K562 (cell line): ENCODE results near the gene CRTAP. TPM values are rescaled to one million over a fixed set of nuclear protein-coding genes. Genes with fewer than 3 reads are reported as not detected.

Experiments
- ATAC-seq: fragments of 200-7000 bp; cut with Tn5 transposase; 3 replicates; pipeline ENCODE4 v1.9.1; 2020; ENCODE audit warnings: moderate library complexity
- BruUV-seq: library from RNA; stranded (reverse); fragments of 400-500 nt; replicated peaks from 2 replicates; lab custom pipeline; 2021; lab: Mats Ljungman, UMichigan
- CTCF ChIA-PET: fragments of 300-600 bp; formaldehyde crosslinking; extraction: SDS; loops from one replicate; lab custom pipeline; 2021; ENCODE audit warnings: low intra/inter-chr PET ratio; lab: Yijun Ruan, JAX
- POLR2A ChIA-PET: fragments of 300-600, 350-650 bp; sonication (Branson Sonifier 250); formaldehyde crosslinking; extraction: SDS; loops from one replicate; lab custom pipeline; 2021; ENCODE audit warnings: antibody characterized with exemption, inconsistent platforms; lab: Yijun Ruan, JAX
- DNase-seq, 4 experiments: peaks; one replicate each; pipeline versions ENCODE4 v3.0.0 to v3.0.0-alpha.2; 2011 to 2018; ENCODE audit warnings: low spot score in 3 of 4, mixed read lengths in 3 of 4; ENCODE audit errors: extremely low read depth in 1 of 4
- FAIRE-seq: peaks from 2 replicates; lab custom pipeline; 2011; peaks lifted over from hg19 to GRCh38; lab: Jason Lieb, UNC
- H2AFZ ChIP-seq: 2 replicates; pipeline ENCODE4 v1.6.0; 2011; ENCODE audit warnings: low read depth, low read length, control low read depth, inconsistent platforms
- H3K27ac ChIP-seq: fragments of 200-600 bp; 3 replicates; pipeline ENCODE4 v1.8.0; 2011; ENCODE audit warnings: low read depth, mild to moderate bottlenecking, control low read depth, inconsistent platforms, low read length, moderate library complexity, mixed read lengths; ENCODE audit errors: extremely low read depth
- H3K27me3 ChIP-seq, 2 experiments: fragments of 300-600 bp in 1 of 2; 2 replicates in 1 of 2; 3 replicates in 1 of 2; pipeline versions ENCODE4 v1.6.0 to v1.8.0; 2011; ENCODE audit warnings: inconsistent platforms in 2 of 2, low read length in 2 of 2, mild to moderate bottlenecking in 1 of 2, mixed read lengths in 1 of 2, moderate library complexity in 1 of 2; ENCODE audit not compliant: control insufficient read depth in 2 of 2, insufficient read depth in 2 of 2
- H3K36me3 ChIP-seq: fragments of 300-600 bp; 3 replicates; pipeline ENCODE4 v1.8.0; 2011; ENCODE audit warnings: mild to moderate bottlenecking, low read length, inconsistent platforms; ENCODE audit not compliant: control insufficient read depth, insufficient read depth
- H3K4me1 ChIP-seq, 2 experiments: fragments of 200-600 bp in 1 of 2; replicated peaks in 1 of 2; 2 replicates in 1 of 2; 3 replicates in 1 of 2; pipeline versions ENCODE4 v1.5.1 to v1.8.0; 2011; ENCODE audit warnings: inconsistent platforms in 2 of 2, low read length in 2 of 2, mild to moderate bottlenecking in 1 of 2, mixed read lengths in 1 of 2, moderate library complexity in 1 of 2; ENCODE audit not compliant: control insufficient read depth in 2 of 2, insufficient read depth in 2 of 2
- H3K4me2 ChIP-seq: 2 replicates; pipeline ENCODE4 v1.6.1; 2011; ENCODE audit warnings: low read length, control low read depth, inconsistent platforms, mixed read lengths; ENCODE audit not compliant: insufficient read depth
- H3K4me3 ChIP-seq: fragments of 200-600 bp; sonication (generic), shearing (Covaris generic); 2 replicates; pipeline ENCODE4 v1.5.1; 2016; ENCODE audit warnings: control low read depth, inconsistent platforms
- H3K79me2 ChIP-seq: fragments of 200-600 bp; 3 replicates; pipeline ENCODE4 v1.8.0; 2011; ENCODE audit warnings: low read length, inconsistent platforms; ENCODE audit not compliant: control insufficient read depth, insufficient read depth
- H3K9ac ChIP-seq, 2 experiments: 2 replicates each; pipeline versions ENCODE4 v1.6.0 to v1.6.1; 2011; ENCODE audit warnings: low read depth in 2 of 2, low read length in 2 of 2, control low read depth in 1 of 2, inconsistent platforms in 1 of 2, mild to moderate bottlenecking in 1 of 2, mixed read lengths in 1 of 2; ENCODE audit not compliant: insufficient read depth in 1 of 2
- H3K9me1 ChIP-seq: one replicate; pipeline ENCODE4 v1.6.0; 2011; ENCODE audit warnings: inconsistent platforms, mild to moderate bottlenecking, low read length, moderate library complexity; ENCODE audit not compliant: control insufficient read depth, insufficient read depth
- H3K9me3 ChIP-seq: replicated peaks from 2 replicates; pipeline ENCODE4 v1.5.1; 2011; ENCODE audit warnings: low read depth, low read length, inconsistent platforms; ENCODE audit not compliant: control insufficient read depth, insufficient read depth
- H4K20me1 ChIP-seq: replicated peaks from 2 replicates; pipeline ENCODE4 v1.6.1; 2011; ENCODE audit warnings: low read length, inconsistent platforms, mixed read lengths; ENCODE audit not compliant: control insufficient read depth, insufficient read depth
- CBX1 ChIP-seq: sonication (generic); IDR thresholded peaks from 2 replicates; pipeline ENCODE4 v1.6.1; 2016; ENCODE audit warnings: antibody characterized with exemption, low read depth, mild to moderate bottlenecking
- CREM ChIP-seq: IDR thresholded peaks from 2 replicates; pipeline ENCODE4 v1.6.1; 2014; ENCODE audit warnings: antibody characterized with exemption, low read depth
- FOXJ2 ChIP-seq: fragments of 200-800 bp; sonication (Bioruptor generic); IDR thresholded peaks from 2 replicates; pipeline ENCODE4 v1.6.1; 2016; ENCODE audit warnings: missing genetic modification characterization, missing compliant biosample characterization
- KAT7 ChIP-seq: sonication (generic); formaldehyde crosslinking; IDR thresholded peaks from 2 replicates; pipeline ENCODE4 v1.8.0; 2022; ENCODE audit warnings: missing genetic modification reagents, mild to moderate bottlenecking, borderline replicate concordance
- OTX1 ChIP-seq: fragments of 450-650 bp; formaldehyde crosslinking; IDR thresholded peaks from 2 replicates; pipeline ENCODE4 v1.4.0; 2022; ENCODE audit warnings: mild to moderate bottlenecking
- TAF15 ChIP-seq: fragments of 200-400 bp; formaldehyde crosslinking; IDR thresholded peaks from 2 replicates; pipeline ENCODE4 v1.6.1; 2017; ENCODE audit warnings: mild to moderate bottlenecking, low read depth, low read length, moderate library complexity
- ZNF3 ChIP-seq: fragments of 250-450 bp; sonication (Bioruptor Pico); IDR thresholded peaks from 2 replicates; pipeline ENCODE4 v1.5.0; 2021; ENCODE audit warnings: mild to moderate bottlenecking, moderate library complexity
- ZNF354B ChIP-seq: fragments of 250-450 bp; sonication (Bioruptor Pico); IDR thresholded peaks from 2 replicates; pipeline ENCODE4 v1.4.0; 2020
- ZNF57 ChIP-seq: fragments of 450-650 bp; formaldehyde crosslinking; IDR thresholded peaks from 2 replicates; pipeline ENCODE4 v1.4.0; 2020; ENCODE audit warnings: mild to moderate bottlenecking, moderate library complexity
- WGBS: fragments of 100-300 bp; shearing (Covaris generic); methylation state at CpG from one replicate; pipeline ENCODE4 v1.1.6; 2016; ENCODE audit warnings: low coverage, mixed read lengths; ENCODE audit not compliant: insufficient coverage; ENCODE audit errors: missing lambda C conversion rate; 5-methylcytosine and 5-hydroxymethylcytosine counted together
- in situ Hi-C: fragments of 300-500 bp; cut with MboI; formaldehyde crosslinking; loops from 4 replicates; pipeline ENCODE4 v1.15.0; 2018; ENCODE audit warnings: inconsistent platforms, mixed read lengths
- intact Hi-C: fragments of 100-400 bp; cut with micrococcal nuclease; formaldehyde crosslinking; loops from 2 replicates; pipeline ENCODE4 v1.14.2; 2022
- polyA plus RNA-seq, 8 experiments: library from polyadenylated mRNA; depleted of rRNA in 4 of 8; stranded (reverse) in 5 of 8; unstranded in 3 of 8; fragments of >200 nt; fragmentation: Nextera tagmentation in 2 of 8; fragmentation: Illumina TruSeq in 1 of 8; extraction: Ambion mirVana in 2 of 8; extraction: Trizol in 1 of 8; gene quantifications; 2 replicates each; pipeline versions ENCODE4 v1.2.1 to v1.2.3, GENCODE V29; 2011 to 2014; ENCODE audit warnings: inconsistent platforms in 1 of 8, missing spikeins in 1 of 8
- total RNA-seq, 7 experiments: library from RNA; depleted of rRNA in 6 of 7; stranded (reverse); fragments of >200 nt in 6 of 7; fragmentation: Illumina TruSeq in 2 of 7; extraction: Trizol in 2 of 7; gene quantifications; 2 replicates each; pipeline versions ENCODE4 v1.2.1 to v1.2.3, GENCODE V29; 2011 to 2021; ENCODE audit warnings: low replicate concordance in 1 of 7
- TF ChIP-seq, protein P1 (sequence below): fragments of 250-450 bp; sonication (Bioruptor Pico); IDR thresholded peaks from 2 replicates; pipeline ENCODE4 v1.5.0; 2022; ENCODE audit warnings: mild to moderate bottlenecking
- TF ChIP-seq, protein P2 (sequence below): sonication (generic); formaldehyde crosslinking; IDR thresholded peaks from 2 replicates; pipeline ENCODE4 v1.8.0; 2022; ENCODE audit warnings: missing genetic modification reagents, mild to moderate bottlenecking, moderate library complexity, borderline replicate concordance
- TF ChIP-seq, protein P3 (sequence below), 2 experiments: fragments of 450-650 bp; IDR thresholded peaks; 2 replicates each; pipeline ENCODE4 v1.6.1; 2018; ENCODE audit warnings: mild to moderate bottlenecking in 2 of 2, low read depth in 1 of 2; ENCODE audit not compliant: partially characterized antibody in 2 of 2

The CRTAP gene
- total and polyA plus RNA-seq, 9 of the 15 experiments (the other 6 are each of a cell fraction or from before 2014, with no cell fraction given), result 10.0 to 121 (median 53.0) TPM

DNA sequence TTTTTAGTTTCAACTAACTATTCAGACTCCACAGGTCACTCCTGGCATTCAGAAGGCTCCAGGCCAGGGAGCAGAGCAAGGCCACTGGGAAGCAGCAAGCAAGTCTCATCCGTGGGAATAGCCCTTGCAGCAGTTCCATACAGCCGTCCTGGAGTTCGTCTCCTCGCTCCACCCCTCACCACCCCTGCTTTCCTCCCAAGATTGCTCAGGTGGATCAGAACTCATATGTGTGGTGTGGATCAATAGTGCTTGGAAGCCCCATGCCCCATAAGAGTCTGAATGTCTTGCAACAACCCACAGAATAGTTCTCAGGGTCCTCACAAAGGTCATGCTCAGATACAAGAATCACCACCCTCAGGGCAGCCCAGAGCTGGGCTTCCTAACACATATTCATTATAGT is 60.3 kb downstream of the CRTAP start (continued):
- no peak for TF ChIP-seq KAT7 (CRISPR knock-in tag)
- no peak for TF ChIP-seq OTX1 (CRISPR knock-in tag)
- TF ChIP-seq, all 486 proteins: peak for 0

DNA sequence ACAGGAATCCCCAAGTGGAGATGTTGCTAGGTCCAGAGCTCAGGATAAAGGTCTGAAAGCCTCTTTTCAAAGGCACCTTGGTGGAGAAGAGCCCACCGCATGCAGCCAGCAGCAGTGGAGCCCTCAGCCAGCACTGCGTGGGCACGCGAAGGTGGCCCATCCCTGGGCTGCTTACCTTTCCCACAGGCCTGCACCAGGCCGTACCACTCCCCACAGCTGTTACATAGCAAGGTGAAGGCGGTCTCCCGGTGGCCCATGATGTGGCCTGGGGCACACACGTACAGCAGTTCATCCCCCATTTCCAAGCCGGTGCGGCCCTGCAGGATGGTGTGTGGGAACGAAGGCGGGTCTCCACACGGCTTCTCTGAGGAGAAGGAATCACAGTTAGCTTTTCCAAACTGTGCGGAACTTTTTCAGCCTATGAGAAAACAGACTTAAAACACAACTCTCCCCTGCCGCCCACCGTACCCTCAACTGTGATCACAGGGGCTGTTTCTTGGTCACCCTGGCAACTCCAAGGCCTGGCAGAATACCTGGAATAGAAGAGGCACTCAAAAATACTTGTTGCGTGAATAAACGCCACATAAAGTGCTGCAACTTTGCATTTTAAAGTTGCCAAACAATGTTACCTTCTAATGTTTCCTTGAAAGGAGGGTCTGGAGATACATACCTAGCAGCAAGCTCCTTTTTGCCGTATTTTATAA is 61.0 kb downstream of the CRTAP start:
- BruUV-seq, result no TSS peak
- whole genome bisulfite sequencing, result 9% methylated on average over 19 of the region's 19 CpGs
- no peak for TF ChIP-seq FOXJ2 (tag)
- TF ChIP-seq ZNF3 (CRISPR knock-in tag), result no peak
- TF ChIP-seq, protein P1, sequence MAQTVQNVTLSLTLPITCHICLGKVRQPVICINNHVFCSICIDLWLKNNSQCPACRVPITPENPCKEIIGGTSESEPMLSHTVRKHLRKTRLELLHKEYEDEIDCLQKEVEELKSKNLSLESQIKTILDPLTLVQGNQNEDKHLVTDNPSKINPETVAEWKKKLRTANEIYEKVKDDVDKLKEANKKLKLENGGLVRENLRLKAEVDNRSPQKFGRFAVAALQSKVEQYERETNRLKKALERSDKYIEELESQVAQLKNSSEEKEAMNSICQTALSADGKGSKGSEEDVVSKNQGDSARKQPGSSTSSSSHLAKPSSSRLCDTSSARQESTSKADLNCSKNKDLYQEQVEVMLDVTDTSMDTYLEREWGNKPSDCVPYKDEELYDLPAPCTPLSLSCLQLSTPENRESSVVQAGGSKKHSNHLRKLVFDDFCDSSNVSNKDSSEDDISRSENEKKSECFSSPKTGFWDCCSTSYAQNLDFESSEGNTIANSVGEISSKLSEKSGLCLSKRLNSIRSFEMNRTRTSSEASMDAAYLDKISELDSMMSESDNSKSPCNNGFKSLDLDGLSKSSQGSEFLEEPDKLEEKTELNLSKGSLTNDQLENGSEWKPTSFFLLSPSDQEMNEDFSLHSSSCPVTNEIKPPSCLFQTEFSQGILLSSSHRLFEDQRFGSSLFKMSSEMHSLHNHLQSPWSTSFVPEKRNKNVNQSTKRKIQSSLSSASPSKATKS (CRISPR knock-in tag), result no peak
- TF ChIP-seq CREM, result no peak
- TF ChIP-seq ZNF57 (CRISPR knock-in tag), result no peak
- no peak for TF ChIP-seq TAF15
- TF ChIP-seq CBX1, result no peak
- TF ChIP-seq, protein P2, sequence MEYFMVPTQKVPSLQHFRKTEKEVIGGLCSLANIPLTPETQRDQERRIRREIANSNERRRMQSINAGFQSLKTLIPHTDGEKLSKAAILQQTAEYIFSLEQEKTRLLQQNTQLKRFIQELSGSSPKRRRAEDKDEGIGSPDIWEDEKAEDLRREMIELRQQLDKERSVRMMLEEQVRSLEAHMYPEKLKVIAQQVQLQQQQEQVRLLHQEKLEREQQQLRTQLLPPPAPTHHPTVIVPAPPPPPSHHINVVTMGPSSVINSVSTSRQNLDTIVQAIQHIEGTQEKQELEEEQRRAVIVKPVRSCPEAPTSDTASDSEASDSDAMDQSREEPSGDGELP (CRISPR knock-in tag), result no peak
- TF ChIP-seq, protein P3, sequence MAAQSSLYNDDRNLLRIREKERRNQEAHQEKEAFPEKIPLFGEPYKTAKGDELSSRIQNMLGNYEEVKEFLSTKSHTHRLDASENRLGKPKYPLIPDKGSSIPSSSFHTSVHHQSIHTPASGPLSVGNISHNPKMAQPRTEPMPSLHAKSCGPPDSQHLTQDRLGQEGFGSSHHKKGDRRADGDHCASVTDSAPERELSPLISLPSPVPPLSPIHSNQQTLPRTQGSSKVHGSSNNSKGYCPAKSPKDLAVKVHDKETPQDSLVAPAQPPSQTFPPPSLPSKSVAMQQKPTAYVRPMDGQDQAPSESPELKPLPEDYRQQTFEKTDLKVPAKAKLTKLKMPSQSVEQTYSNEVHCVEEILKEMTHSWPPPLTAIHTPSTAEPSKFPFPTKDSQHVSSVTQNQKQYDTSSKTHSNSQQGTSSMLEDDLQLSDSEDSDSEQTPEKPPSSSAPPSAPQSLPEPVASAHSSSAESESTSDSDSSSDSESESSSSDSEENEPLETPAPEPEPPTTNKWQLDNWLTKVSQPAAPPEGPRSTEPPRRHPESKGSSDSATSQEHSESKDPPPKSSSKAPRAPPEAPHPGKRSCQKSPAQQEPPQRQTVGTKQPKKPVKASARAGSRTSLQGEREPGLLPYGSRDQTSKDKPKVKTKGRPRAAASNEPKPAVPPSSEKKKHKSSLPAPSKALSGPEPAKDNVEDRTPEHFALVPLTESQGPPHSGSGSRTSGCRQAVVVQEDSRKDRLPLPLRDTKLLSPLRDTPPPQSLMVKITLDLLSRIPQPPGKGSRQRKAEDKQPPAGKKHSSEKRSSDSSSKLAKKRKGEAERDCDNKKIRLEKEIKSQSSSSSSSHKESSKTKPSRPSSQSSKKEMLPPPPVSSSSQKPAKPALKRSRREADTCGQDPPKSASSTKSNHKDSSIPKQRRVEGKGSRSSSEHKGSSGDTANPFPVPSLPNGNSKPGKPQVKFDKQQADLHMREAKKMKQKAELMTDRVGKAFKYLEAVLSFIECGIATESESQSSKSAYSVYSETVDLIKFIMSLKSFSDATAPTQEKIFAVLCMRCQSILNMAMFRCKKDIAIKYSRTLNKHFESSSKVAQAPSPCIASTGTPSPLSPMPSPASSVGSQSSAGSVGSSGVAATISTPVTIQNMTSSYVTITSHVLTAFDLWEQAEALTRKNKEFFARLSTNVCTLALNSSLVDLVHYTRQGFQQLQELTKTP (IDR thresholded peaks at IDR 0.05; ENCODE audit: low read depth in 1 of 2, partially characterized antibody in 2 of 2), result no peak
- TF ChIP-seq ZNF354B (CRISPR knock-in tag), result no peak

More for the DNA sequence above, 61.0 kb downstream of the CRTAP start:
- Histone ChIP-seq H3K4me1 (peaks cover 0 to 3% of the 10 kb centered on the region in 2 experiments; a peak in 1 of 5 replicates), H3K79me2 (no peaks in the 10 kb centered on the region), H2AFZ (no peak overlapping the region), H3K27me3 (peaks cover 35 to 39% of the 10 kb centered on the region in 2 experiments; a peak in 4 of 5 replicates), H4K20me1 (no peaks in the 10 kb centered on the region), H3K27ac (no peak overlapping the region), H3K36me3 (no peaks in the 10 kb centered on the region), H3K9me3 (no peaks in the 10 kb centered on the region), H3K4me3 (no peak overlapping the region), H3K4me2 (no peak overlapping the region), H3K9me1 (peaks cover 3% of the 10 kb centered on the region), H3K9ac (0 out of 4 replicates have a peak overlapping the region, but pooled peaks of 1 of the 2 experiments have one; percentile 27)
- peak; percentile 25; the same call in 1 of the 3 replicates for ATAC-seq
- in situ Hi-C loops, result no loop called here
- POLR2A ChIA-PET, result interaction anchor here (0.7 to 1.3 kb wide), 2 partner anchors 18 to 42 kb away, joined by 3 to 4 read pairs; no protein-coding TSS in a partner anchor
- no peak for FAIRE-seq
- intact Hi-C loops, result no loop called here
- CTCF ChIA-PET, result no interaction called here
- DNase-seq, result no peak
